ENCODE data around the gene NHSL2.
A peak's percentile ranks its signal among the peaks of the same experiment; 100 is the strongest.

NHSL2 gene

GRCh38 chrX:71992711-71993110 is 82.1 kb downstream of the NHSL2 start:
- DNase-seq, result no peak

- DNase-seq, result no peak
Observed at GRCh38 chrX:71993371-71993770, 82.7 kb downstream of the NHSL2 start.

DNA sequence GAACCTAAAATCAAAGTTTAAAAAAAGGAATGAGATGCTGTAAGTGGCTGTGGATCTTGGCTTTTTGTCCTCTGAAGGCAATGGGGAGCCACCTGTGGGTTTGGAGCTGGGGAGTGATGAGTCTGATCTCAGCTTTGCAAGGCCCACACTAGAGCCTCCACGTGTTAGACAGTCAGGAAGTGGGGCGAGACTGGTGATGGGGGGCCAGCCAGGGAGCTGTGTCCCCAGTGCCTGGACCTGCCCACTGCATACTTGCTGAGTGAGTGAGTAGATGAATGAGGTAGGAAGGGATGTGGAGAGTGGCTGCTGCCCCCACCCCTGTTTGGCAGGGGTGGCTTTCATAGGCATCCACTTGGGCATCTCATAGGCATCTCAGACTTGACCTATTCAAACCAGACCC is 84.0 kb downstream of the NHSL2 start:
- DNase-seq, result no peak

- DNase-seq, result no peak
Observed at GRCh38 chrX:71995122-71995521, 84.5 kb downstream of the NHSL2 start.

GRCh38 chrX:71996136-71996535 is 85.5 kb downstream of the NHSL2 start:
- DNase-seq, result no peak

- no peak for DNase-seq
Observed at GRCh38 chrX:71996826-71997225, 86.2 kb downstream of the NHSL2 start.

GRCh38 chrX:71997320-71997719 is 86.7 kb downstream of the NHSL2 start:
- DNase-seq, result no peak

GRCh38 chrX:71998836-71999509 is 88.3 kb downstream of the NHSL2 start:
- DNase-seq, result peak in 1 of 14 donors; percentile 11

DNA sequence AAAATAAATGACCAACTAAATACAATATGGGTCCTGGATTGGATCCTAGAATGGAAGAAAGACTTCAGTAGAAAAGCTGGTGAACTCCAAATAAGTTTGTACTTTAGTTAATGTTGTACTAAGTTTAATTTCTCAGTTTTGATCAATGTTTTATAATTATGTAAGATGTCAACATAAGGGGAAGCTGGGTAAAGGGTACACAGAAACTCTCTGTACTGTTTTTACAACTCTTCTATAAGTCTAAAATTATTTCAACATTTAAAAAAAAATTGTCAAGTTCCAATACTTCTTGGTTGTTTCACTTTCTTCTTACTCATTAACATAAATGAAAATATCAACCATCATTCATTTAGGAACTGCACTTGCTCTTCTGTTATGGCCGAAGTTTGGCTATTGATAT is 88.9 kb downstream of the NHSL2 start:
- DNase-seq, result no peak

- DNase-seq, result no peak
Observed at GRCh38 chrX:72001471-72001870, 90.8 kb downstream of the NHSL2 start.

DNA sequence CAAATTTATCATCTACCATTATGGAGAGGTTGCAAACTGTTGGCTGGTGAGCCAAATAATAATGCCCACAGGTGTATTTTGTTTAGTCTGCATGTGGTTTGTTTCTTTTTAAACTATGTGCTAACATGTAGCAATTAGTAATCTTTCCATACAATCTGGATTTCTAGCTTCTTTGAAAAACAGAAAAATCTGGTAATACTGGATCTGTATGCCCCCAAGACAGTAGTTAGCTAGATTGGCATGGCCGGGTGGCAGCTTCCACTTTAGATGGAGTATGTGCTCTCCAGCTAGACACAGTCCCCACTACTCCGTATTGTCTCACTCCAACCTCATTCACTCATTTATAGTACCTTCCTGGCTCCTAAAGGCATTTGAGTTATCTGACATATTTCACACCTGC is 91.3 kb downstream of the NHSL2 start:
- DNase-seq, result no peak

GRCh38 chrX:72002875-72003274 is 92.2 kb downstream of the NHSL2 start:
- no peak for DNase-seq

- DNase-seq, result peak in 1 of 14 donors; percentile 37
Observed at GRCh38 chrX:72003811-72004750, 93.4 kb downstream of the NHSL2 start.

- DNase-seq, result no peak
Observed at GRCh38 chrX:72005046-72005445, 94.4 kb downstream of the NHSL2 start.

DNA sequence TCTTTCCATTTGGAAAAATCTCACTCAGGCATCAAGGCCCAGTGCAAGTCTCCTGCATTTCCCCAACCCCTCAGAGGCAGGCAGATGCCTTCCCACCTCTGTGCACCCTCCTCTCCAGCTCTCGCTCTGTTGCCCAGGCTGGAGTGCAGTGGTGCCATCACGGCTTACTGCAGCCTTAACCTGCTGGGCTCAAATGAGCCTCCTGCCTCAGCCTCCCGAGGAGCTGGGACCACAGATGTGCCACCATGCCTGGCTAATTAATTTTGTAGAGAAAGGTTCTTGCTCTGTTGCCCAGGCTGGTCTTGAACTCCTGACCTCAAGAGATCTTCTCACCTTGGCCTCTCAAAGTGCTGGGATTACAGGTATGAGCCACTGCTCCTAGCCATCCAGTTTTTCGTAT is 95.8 kb downstream of the NHSL2 start:
- DNase-seq, result no peak

DNA sequence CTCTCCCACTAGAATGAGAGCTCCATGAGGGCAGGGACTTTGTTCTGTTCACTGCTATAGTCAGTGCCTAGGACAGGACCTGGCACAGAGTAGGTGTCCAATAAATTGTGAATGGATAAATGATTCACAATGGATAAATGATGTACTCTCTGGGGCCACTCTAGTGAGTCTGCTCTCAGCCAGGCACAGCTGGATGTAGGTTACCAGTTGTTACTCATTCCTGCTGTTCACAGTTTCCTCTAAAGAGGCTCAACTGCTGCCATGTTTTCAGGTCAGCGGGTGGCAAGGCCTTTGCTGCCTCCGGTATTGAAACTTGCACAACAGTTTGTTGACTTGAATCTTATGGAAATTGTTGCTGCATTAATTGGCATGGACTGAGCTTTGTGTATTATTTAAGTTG is 99.1 kb downstream of the NHSL2 start:
- DNase-seq, result no peak

DNA sequence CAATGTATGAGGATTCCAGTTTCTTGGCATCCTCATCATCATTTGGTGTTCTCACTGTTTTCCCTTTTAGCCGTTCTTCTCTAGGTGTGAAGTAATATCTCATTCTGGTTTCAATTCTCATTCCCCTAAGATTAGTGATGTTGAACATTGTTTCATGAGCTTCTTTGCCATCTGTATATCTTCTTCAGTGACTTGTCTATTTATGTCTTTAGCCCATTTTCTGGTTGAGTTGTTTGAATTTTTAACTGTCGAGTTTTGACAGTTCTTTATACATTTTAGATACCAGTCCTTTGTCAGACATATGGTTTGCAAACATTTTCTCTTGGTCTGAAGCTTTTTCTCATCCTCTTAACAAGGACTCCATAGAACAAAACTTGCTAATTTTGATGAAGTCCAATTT is 101.1 kb downstream of the NHSL2 start:
- no peak for DNase-seq

DNA sequence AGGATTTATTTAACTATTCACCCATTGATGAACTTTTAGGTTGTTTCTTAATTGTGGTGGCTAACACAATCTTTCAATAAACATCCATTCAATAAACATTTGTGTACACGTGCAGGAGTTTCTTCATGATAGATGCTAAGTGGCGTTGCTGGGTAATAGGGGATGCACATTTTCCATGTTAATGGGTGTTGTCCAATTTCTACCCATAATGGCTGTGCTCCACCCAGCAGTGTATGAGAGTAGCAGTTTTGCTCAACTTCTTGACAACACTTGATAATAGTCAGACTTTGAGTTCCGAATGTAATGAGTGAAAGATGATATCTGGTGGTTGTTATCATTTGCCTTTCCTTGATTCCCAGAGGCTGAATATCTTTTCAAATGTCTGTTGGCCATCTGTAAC is 104.7 kb downstream of the NHSL2 start:
- DNase-seq, result no peak

- DNase-seq, result no peak
Observed at GRCh38 chrX:72016881-72017783, 106.5 kb downstream of the NHSL2 start.

DNA sequence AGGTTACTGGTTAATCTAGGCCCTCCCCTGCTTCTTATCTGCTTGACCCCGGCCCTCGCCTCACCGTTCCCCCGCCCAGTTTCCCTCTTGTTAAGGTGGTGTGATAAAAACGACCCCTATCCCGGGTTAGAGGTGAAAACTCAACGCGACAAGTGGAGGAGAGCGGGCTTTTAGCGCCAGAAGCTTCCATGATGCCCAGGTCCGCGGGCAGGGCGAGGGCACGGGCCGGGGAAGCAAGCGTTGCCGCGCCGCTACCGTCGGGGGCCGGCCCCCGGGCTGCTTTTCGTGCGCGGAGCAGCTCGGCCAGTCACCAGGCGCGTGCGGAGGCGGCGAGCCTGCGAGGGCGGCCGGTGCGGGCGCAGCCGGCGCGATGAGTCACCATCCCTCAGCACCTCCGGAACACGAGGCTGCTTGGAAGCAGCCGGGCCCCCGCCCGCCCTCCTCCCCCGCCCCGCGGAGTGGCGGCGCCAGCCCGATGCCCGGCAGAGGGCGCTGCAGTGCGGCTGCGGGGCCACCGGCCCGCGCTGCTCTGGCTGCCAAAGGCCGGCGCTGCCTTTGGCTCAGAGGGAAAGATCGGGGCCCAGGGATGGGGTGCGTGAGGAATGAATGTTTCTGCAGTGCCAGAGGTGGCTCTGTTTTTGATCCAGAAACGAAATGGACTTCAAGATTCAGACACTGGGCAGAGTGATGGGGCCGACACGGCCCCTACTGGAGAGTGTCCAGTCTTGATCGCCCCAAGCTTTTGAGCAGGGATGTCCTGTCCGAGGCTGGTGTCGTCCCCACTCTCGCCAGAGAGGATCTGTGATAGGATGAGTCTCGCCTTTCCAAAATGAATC is 107.8 kb downstream of the NHSL2 start:
- peak in 12 of 14 donors; percentile 26 to 83 (median 48) for DNase-seq

GRCh38 chrX:72019487-72019886 is 108.8 kb downstream of the NHSL2 start:
- peak in 1 of 14 donors; percentile 52 for DNase-seq

- no peak for DNase-seq
Observed at GRCh38 chrX:72020204-72020603, 109.6 kb downstream of the NHSL2 start.
